Measurements from ENCODE around the gene SH3BP4.

The SH3BP4 gene

DNA sequence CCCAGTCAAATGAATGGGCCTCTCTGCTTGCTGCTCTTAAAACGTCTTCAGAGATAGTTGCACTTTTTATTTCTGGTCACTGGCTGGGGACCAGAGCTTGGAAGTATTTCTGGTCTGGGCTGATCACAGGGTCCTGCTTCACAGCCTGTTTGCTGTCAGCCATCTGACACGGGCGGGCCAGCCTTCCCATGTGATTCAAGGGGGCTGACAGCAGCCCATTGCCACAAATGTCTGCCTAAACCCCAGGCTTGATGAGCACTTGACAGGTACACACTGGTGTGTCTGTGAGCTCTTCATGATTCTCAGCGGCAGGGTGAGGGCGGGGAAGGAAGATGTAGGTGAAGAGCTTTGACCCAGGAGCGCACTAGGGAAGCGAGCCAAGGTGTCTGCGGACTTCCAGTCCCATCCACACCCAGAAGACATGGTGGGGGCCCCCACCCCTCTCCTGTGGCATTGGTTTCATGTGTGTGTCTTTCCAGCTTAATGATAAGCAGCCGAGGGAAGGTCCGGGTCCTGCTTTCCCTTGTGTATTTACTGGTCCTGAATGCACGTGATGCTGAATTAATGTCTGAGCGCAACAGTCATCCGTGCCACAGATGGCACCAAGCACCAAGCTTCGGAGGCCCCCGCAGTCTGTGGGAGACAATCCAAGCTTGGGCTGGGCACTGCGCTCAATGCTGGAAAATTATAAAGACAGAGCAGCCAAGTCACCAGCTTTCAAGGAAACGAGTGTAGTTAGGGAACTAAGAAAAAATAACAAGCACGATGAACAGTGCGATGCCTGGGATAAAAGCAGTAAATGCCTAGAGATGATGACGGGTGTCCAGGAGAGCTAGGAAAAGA lies 73.3 kb downstream of the SH3BP4 start:
- 93 to 94% methylated on average over 15 to 17 of the region's 20 CpGs for WGBS, 2 experiments (ENCODE audit: insufficient coverage in 2 of 2)
- H3K4me3 ChIP-seq (ENCODE audit: extremely low read depth, insufficient read depth, low read length, poor library complexity, severe bottlenecking) = no peak overlapping the region
- H3K27ac ChIP-seq (ENCODE audit: low read depth, low read length, severe bottlenecking) = peak overlapping the region; percentile 67
- peaks cover 55% of the 10 kb centered on the region for H3K4me1 ChIP-seq (ENCODE audit: control insufficient read depth, insufficient read depth, low read length, poor library complexity, severe bottlenecking)
- peaks cover 51% of the 10 kb centered on the region for H3K36me3 ChIP-seq (ENCODE audit: control insufficient read depth, insufficient read depth, low read length)
- no peaks in the 10 kb centered on the region for H3K9me3 ChIP-seq (ENCODE audit: control insufficient read depth, low read length)

DNA sequence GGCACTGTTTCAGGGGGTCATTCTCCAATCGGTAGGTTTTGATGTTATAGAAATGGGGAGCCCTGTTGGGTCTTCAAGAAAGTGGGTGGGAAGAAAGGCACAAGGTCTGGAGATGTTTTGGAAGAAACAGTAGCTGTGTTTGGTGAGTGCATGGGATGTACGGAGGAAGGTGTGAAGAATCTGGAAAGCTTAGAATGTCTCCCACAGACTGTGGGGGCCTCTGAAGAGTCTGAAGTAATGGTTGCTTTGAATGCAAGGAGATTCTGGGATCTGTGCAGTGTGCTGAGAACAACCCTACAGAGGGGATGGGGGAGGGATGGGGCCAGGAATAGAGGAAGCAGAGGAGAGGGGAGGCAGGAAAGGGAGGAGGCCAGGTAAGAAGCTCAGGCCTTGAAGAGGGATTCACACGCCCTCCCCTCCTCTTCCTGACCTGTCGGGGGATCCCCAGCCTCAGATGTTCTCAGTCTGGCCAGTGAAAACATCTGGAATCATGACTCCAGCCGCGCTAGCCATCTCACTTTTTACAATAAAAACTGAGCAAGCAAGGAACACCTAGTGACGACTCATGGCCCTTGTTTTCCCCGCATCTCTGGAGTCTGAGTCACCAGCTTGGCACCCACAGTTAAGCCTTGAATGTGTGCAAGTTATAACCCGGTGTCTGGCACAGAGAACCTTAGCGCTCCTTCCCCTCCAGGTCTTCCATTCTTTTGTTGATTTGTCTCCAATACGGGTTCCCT lies 74.2 kb downstream of the SH3BP4 start:
- WGBS, 2 experiments (ENCODE audit: insufficient coverage in 2 of 2) = 88 to 91% methylated on average over 11 of the region's 11 CpGs
- H3K36me3 ChIP-seq (ENCODE audit: control insufficient read depth, insufficient read depth, low read length) = peaks cover 45% of the 10 kb centered on the region
- H3K4me1 ChIP-seq (ENCODE audit: control insufficient read depth, insufficient read depth, low read length, poor library complexity, severe bottlenecking) = peaks cover 58% of the 10 kb centered on the region
- H3K27ac ChIP-seq (ENCODE audit: low read depth, low read length, severe bottlenecking) = peak overlapping the region; percentile 67
- no peaks in the 10 kb centered on the region for H3K9me3 ChIP-seq (ENCODE audit: control insufficient read depth, low read length)
- H3K4me3 ChIP-seq (ENCODE audit: extremely low read depth, insufficient read depth, low read length, poor library complexity, severe bottlenecking) = no peak overlapping the region

DNA sequence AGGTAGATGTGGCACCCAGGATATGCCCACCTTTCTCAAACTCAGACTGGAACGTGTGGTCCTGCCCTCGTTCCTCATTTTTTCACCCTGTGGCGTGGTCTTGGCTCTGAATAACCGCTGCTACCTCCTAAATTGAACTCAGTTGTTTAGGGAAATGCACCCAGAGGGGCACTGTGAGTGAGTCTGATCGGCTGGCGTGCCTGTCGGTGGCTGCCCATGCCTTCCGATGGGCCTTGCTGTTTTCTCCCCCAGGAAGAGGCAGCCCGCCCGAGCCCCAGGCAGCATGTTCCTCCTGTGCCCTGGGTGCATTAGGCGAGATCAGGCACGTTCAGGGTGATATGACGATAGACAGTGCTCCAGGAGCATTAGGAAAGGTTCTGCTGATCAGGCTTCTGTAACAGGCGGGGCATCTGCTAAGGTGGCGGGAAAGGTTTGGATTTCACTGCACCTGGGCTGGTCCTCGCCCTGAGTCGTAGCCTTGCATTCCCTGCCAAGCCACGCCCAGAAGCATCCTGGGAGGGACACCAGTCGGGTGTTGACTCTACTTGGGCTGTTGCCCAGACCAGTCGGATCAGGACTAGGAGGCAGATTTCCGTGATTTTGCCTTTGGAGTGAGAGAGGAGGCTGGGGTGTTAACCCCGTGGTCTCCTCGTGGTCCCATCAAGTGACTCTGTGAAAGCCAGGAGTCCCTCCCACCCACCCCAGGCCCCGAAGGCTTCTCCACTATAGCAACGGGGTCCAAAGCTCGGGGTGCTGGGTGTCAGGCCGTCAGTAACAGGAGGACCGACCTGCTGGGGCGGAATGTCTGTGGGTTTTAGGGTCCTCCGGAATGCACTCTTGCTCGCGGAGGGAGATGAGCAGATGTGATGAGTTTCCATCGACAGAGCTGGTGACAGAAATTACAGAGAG lies 75.1 kb downstream of the SH3BP4 start:
- Histone ChIP-seq H3K27ac (ENCODE audit: low read depth, low read length, severe bottlenecking) (peak overlapping the region; percentile 67), H3K36me3 (ENCODE audit: control insufficient read depth, insufficient read depth, low read length) (peaks cover 44% of the 10 kb centered on the region), H3K4me1 (ENCODE audit: control insufficient read depth, insufficient read depth, low read length, poor library complexity, severe bottlenecking) (peaks cover 58% of the 10 kb centered on the region), H3K9me3 (ENCODE audit: control insufficient read depth, low read length) (no peaks in the 10 kb centered on the region), H3K4me3 (ENCODE audit: extremely low read depth, insufficient read depth, low read length, poor library complexity, severe bottlenecking) (no peak overlapping the region)
- WGBS, 2 experiments (ENCODE audit: insufficient coverage in 2 of 2) = 89 to 93% methylated on average over 29 to 31 of the region's 33 CpGs

DNA sequence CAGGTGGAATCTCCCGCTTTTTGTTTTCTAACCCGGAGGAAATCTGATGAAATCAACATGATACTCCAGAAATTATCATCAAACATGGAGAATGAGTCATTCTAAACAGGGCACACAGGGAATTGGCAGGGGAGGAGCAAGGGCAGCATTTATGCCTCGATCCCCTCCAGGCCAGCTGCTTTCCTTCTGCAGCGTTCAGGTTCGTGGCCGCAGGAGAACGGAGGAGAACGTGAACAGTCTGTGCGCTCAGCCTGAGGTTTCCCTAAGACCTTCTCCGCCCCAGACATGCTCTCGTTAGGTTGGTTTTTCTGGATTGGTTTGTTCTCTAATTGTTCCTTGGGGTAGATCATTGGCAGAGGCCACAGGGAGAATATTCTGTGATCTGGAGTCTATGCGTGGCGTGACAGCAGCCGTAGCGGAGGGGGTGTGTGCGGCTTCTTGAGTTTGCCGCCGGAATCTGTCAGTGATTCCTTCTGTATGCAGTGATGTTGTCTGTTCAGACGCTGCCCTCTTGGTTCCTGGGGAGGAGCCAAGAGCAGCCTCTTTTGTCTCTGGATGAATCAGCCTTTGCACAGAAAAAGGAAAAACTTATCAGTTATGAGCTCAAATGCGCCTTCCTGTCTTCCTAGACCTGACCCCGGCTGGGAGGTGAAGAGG lies 75.9 kb downstream of the SH3BP4 start:
- Histone ChIP-seq H3K4me1 (ENCODE audit: control insufficient read depth, insufficient read depth, low read length, poor library complexity, severe bottlenecking) (peaks cover 62% of the 10 kb centered on the region), H3K4me3 (ENCODE audit: extremely low read depth, insufficient read depth, low read length, poor library complexity, severe bottlenecking) (no peak overlapping the region), H3K9me3 (ENCODE audit: control insufficient read depth, low read length) (no peaks in the 10 kb centered on the region), H3K36me3 (ENCODE audit: control insufficient read depth, insufficient read depth, low read length) (peaks cover 44% of the 10 kb centered on the region), H3K27ac (ENCODE audit: low read depth, low read length, severe bottlenecking) (no peak overlapping the region)
- WGBS, 2 experiments (ENCODE audit: insufficient coverage in 2 of 2) = 93 to 94% methylated on average over 13 to 18 of the region's 21 CpGs

DNA sequence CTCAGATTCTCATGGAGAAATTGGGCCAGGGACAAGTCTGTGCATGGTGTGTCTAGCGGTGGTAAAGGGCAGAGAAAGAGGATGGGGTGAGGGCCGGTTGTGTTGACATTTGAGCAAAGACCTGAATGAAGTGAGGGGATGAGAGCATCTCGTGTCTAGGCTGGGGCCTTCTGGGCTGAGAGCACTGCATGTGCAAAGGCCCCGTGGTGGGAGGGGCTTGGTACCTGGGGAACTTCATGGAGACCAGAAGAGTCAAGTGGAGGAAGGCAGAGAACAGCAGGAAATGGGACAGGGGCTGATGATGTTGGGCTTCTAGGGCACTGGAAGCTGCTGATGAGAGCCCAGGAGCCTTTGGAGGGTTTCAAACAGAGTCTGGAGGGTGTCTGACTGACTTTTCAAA lies 76.8 kb downstream of the SH3BP4 start:
- WGBS, 2 experiments (ENCODE audit: insufficient coverage in 2 of 2) = 88 to 97% methylated on average over 4 of the region's 4 CpGs
- H3K4me3 ChIP-seq (ENCODE audit: extremely low read depth, insufficient read depth, low read length, poor library complexity, severe bottlenecking) = no peak overlapping the region
- H3K27ac ChIP-seq (ENCODE audit: low read depth, low read length, severe bottlenecking) = no peak overlapping the region
- peaks cover 46% of the 10 kb centered on the region for H3K36me3 ChIP-seq (ENCODE audit: control insufficient read depth, insufficient read depth, low read length)
- H3K4me1 ChIP-seq (ENCODE audit: control insufficient read depth, insufficient read depth, low read length, poor library complexity, severe bottlenecking) = peaks cover 62% of the 10 kb centered on the region
- no peaks in the 10 kb centered on the region for H3K9me3 ChIP-seq (ENCODE audit: control insufficient read depth, low read length)

DNA sequence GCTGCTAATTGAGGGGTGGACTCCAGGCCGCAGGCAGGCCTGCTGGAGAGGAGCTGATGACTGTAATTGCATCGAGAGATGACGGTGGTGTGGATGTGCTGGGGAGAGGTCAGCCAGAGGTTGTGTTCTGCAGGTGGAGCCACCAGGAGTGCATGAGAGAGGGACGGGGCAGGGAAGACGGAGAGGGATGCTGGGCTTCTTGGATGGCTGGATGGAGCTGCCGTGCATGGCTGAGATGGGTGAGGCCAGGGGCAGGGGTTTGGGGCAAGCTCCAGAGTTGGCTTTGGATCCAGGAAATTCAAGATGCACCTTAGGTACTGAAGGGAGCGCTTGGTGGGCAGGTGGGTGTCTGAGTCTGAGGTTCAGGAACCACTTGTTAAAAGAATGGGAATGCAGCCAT lies 77.2 kb downstream of the SH3BP4 start:
- Histone ChIP-seq H3K4me3 (ENCODE audit: extremely low read depth, insufficient read depth, low read length, poor library complexity, severe bottlenecking) (no peak overlapping the region), H3K9me3 (ENCODE audit: control insufficient read depth, low read length) (no peaks in the 10 kb centered on the region), H3K27ac (ENCODE audit: low read depth, low read length, severe bottlenecking) (no peak overlapping the region), H3K36me3 (ENCODE audit: control insufficient read depth, insufficient read depth, low read length) (peaks cover 50% of the 10 kb centered on the region), H3K4me1 (ENCODE audit: control insufficient read depth, insufficient read depth, low read length, poor library complexity, severe bottlenecking) (peaks cover 58% of the 10 kb centered on the region)
- WGBS, 2 experiments (ENCODE audit: insufficient coverage in 2 of 2) = 94 to 98% methylated on average over 6 to 7 of the region's 7 CpGs

DNA sequence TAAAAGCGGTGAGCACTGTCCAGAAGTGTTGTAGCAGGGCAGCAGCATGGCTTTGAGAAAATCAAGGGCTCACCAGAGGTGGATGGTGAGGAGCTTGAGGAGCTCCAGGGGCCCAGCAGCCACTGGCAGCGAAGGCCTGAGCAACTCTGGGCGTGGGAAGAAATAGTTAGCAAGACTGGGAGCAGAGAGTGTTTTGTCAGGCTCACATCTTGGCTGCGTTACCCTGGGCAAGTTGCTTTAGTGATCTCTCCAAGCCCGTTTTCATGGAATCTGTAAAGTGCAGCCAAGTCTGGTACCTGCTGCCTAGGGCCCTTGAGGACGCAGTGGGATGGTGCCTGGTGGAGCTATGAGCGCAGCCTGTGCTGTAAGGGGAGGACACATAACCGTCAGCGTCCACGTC lies 78.3 kb downstream of the SH3BP4 start:
- peaks cover 47% of the 10 kb centered on the region for H3K4me1 ChIP-seq (ENCODE audit: control insufficient read depth, insufficient read depth, low read length, poor library complexity, severe bottlenecking)
- 92 to 96% methylated on average over 9 of the region's 10 CpGs for WGBS, 2 experiments (ENCODE audit: insufficient coverage in 2 of 2)
- no peak overlapping the region for H3K27ac ChIP-seq (ENCODE audit: low read depth, low read length, severe bottlenecking)
- H3K9me3 ChIP-seq (ENCODE audit: control insufficient read depth, low read length) = no peaks in the 10 kb centered on the region
- H3K36me3 ChIP-seq (ENCODE audit: control insufficient read depth, insufficient read depth, low read length) = peaks cover 61% of the 10 kb centered on the region
- no peak overlapping the region for H3K4me3 ChIP-seq (ENCODE audit: extremely low read depth, insufficient read depth, low read length, poor library complexity, severe bottlenecking)

DNA sequence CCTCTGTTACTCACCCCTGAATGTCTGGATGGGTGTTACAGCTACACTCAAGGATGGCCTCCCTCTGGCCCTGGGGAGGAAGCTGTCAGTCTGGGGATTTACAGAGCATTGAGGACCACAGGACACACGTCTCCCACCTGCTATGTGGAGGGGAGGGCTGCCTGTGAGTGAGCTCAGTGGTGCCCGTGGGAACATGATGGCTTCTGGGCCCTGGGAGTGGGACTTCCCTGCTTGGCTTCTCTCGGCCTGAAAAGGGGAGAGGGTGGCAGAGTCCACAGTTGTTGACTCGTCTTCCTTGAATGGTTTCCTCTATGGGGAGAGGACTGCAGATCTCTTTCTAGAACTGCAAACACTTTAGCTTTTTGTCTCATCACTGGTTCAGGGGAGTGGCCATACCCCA lies 79.1 kb downstream of the SH3BP4 start:
- no peaks in the 10 kb centered on the region for H3K9me3 ChIP-seq (ENCODE audit: control insufficient read depth, low read length)
- no peak overlapping the region for H3K4me3 ChIP-seq (ENCODE audit: extremely low read depth, insufficient read depth, low read length, poor library complexity, severe bottlenecking)
- H3K36me3 ChIP-seq (ENCODE audit: control insufficient read depth, insufficient read depth, low read length) = peaks cover 63% of the 10 kb centered on the region
- WGBS, 2 experiments (ENCODE audit: insufficient coverage in 2 of 2) = 93 to 100% methylated on average over 2 to 4 of the region's 4 CpGs
- H3K27ac ChIP-seq (ENCODE audit: low read depth, low read length, severe bottlenecking) = no peak overlapping the region
- peaks cover 39% of the 10 kb centered on the region for H3K4me1 ChIP-seq (ENCODE audit: control insufficient read depth, insufficient read depth, low read length, poor library complexity, severe bottlenecking)

DNA sequence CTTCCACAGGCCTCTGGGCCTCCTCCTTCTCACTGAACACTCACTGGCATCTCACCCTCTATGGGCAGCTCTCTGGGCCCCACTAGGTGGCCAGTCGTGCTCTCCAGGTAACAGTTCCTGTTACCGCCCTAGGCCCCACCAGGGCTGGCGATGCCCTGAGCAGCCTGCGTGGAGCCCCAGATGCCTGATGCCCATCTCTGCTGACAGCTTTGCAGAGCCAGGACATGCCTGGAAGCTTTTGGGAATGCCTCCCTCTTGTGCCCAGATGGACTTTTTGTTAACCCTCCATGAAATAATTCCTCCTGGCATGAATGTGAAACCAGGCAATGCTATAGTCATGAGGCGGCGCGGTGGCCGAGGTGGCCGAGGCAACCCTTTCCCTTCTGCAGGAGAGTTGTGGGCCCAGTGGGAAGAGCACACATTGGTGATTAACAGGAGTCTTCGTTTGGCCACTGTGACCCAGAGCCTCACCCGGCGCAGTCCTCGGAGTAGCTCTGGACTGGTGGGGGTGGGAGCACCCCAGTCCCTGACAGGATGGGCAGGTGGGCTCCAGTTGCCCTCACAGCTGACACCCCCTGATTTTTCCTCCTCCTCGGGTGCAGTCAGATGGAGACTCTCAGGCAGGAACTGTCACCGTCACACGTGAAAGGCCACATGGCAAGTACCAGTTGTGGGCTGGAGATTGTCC lies 80.0 kb downstream of the SH3BP4 start:
- WGBS, 2 experiments (ENCODE audit: insufficient coverage in 2 of 2) = 95 to 96% methylated on average over 13 to 16 of the region's 16 CpGs
- H3K4me3 ChIP-seq (ENCODE audit: extremely low read depth, insufficient read depth, low read length, poor library complexity, severe bottlenecking) = no peak overlapping the region
- H3K9me3 ChIP-seq (ENCODE audit: control insufficient read depth, low read length) = no peaks in the 10 kb centered on the region
- H3K27ac ChIP-seq (ENCODE audit: low read depth, low read length, severe bottlenecking) = no peak overlapping the region
- H3K4me1 ChIP-seq (ENCODE audit: control insufficient read depth, insufficient read depth, low read length, poor library complexity, severe bottlenecking) = peaks cover 30% of the 10 kb centered on the region
- H3K36me3 ChIP-seq (ENCODE audit: control insufficient read depth, insufficient read depth, low read length) = peaks cover 67% of the 10 kb centered on the region
